ENCODE data around the gene TARP.
A peak's percentile ranks its signal among the peaks of the same experiment; 100 is the strongest.

- TF ChIP-seq, protein P1, sequence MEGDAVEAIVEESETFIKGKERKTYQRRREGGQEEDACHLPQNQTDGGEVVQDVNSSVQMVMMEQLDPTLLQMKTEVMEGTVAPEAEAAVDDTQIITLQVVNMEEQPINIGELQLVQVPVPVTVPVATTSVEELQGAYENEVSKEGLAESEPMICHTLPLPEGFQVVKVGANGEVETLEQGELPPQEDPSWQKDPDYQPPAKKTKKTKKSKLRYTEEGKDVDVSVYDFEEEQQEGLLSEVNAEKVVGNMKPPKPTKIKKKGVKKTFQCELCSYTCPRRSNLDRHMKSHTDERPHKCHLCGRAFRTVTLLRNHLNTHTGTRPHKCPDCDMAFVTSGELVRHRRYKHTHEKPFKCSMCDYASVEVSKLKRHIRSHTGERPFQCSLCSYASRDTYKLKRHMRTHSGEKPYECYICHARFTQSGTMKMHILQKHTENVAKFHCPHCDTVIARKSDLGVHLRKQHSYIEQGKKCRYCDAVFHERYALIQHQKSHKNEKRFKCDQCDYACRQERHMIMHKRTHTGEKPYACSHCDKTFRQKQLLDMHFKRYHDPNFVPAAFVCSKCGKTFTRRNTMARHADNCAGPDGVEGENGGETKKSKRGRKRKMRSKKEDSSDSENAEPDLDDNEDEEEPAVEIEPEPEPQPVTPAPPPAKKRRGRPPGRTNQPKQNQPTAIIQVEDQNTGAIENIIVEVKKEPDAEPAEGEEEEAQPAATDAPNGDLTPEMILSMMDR (IDR thresholded peaks at IDR 0.05), result peak; percentile 73 to 92 (median 91)
- TF ChIP-seq POLR2AphosphoS5 (IDR thresholded peaks at IDR 0.05; ENCODE audit: insufficient read depth in 1 of 2, low read depth in 1 of 2), result peak in 1 of 2 donors; percentile 37
- TF ChIP-seq POLR2A (IDR thresholded peaks at IDR 0.05), result no peak
Measured at GRCh38 chr7:38222481-38223096, 50.8 kb downstream of the TARP start.

Measured in vagina (tissue), 2 donors.